ENCODE data around the gene MTA3. TPM values are rescaled to one million over a fixed set of nuclear protein-coding genes. Genes with fewer than 3 reads are reported as not detected.

MTA3 gene
- polyA plus RNA-seq, 3 donors: 2.0 to 4.5 (median 2.2) TPM

DNA sequence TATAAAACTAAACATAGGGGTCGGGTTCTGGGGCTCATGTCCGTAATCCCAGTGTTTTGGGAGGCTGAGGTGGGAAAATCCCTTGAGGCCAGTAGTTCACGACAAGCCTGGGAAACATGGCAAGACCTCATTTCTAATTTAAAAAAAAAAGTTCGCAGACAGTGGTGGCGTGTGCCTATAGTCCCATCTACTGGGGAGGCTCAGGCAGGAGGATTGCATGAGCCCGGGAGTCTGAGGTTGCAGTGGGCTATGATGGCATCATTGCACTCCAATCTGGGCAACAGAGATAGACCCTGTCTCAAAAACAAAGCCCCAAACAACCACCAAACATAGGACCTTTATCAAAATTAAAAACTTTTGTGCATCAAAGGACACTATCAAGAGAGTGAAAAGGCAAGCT lies 233.7 kb downstream of the MTA3 start:
- Histone ChIP-seq H3K79me2 (ENCODE audit: insufficient read depth, low read length) (peaks cover 7% of the 10 kb centered on the region), H4K20me1 (ENCODE audit: insufficient read depth, low read length) (peaks cover 8% of the 10 kb centered on the region), H3K9me3 (replicated peaks in 1 of 2; ENCODE audit: control insufficient read depth in 1 of 2, insufficient read depth in 1 of 2, low read length in 2 of 2) (no peaks in the 10 kb centered on the region), H3K27me3 (ENCODE audit: control insufficient read depth in 2 of 2, insufficient read depth in 2 of 2, low read length in 2 of 2) (no peaks in the 10 kb centered on the region), H2AFZ (ENCODE audit: insufficient read depth, low read depth, low read length, poor library complexity, severe bottlenecking) (no peak overlapping the region), H3K27ac (ENCODE audit: low read depth in 1 of 2, low read length in 2 of 2) (no peak overlapping the region), H3K4me1 (ENCODE audit: control insufficient read depth in 1 of 2, insufficient read depth in 2 of 2, low read length in 2 of 2) (peaks cover 34 to 47% of the 10 kb centered on the region in 2 donors), H3K36me3 (replicated peaks in 1 of 2; ENCODE audit: control insufficient read depth in 1 of 2, insufficient read depth in 2 of 2, low read length in 2 of 2) (peaks cover 0 to 14% of the 10 kb centered on the region in 2 donors), H3K4me2 (replicated peaks; ENCODE audit: extremely low read depth, low read length, poor library complexity, severe bottlenecking) (no peak overlapping the region), H3K4me3 (replicated peaks in 1 of 3; ENCODE audit: low read depth in 2 of 3, low read length in 3 of 3) (no peak overlapping the region), H3K9ac (ENCODE audit: insufficient read depth, low read length, poor library complexity, severe bottlenecking) (no peak overlapping the region)
- H3K4me1 Mint-ChIP-seq: peaks cover 44% of the 10 kb centered on the region
- peaks cover 0 to 6% (median 0%) of the 10 kb centered on the region in 3 donors for H3K27me3 Mint-ChIP-seq (ENCODE audit: low read depth in 3 of 3)
- DNase-seq: no peak
- intact Hi-C loops (cut with micrococcal nuclease): loop anchor here (5.0 kb wide), 2 partner anchors 40 to 45 kb away; partner anchors contain the start of gene OXER1 (in 1 of the 2)
- peak overlapping the region in 1 of 7 donors; percentile 70 for H3K27ac Mint-ChIP-seq
- peaks cover 23 to 30% of the 10 kb centered on the region in 2 donors for H3K36me3 Mint-ChIP-seq
- peaks cover 0 to 5% (median 0%) of the 10 kb centered on the region in 7 donors for H3K9me3 Mint-ChIP-seq
- H3K4me3 Mint-ChIP-seq: no peak overlapping the region
- WGBS (ENCODE audit: insufficient coverage): 100% methylated on average over 2 of the region's 6 CpGs
- TF ChIP-seq, protein P1, sequence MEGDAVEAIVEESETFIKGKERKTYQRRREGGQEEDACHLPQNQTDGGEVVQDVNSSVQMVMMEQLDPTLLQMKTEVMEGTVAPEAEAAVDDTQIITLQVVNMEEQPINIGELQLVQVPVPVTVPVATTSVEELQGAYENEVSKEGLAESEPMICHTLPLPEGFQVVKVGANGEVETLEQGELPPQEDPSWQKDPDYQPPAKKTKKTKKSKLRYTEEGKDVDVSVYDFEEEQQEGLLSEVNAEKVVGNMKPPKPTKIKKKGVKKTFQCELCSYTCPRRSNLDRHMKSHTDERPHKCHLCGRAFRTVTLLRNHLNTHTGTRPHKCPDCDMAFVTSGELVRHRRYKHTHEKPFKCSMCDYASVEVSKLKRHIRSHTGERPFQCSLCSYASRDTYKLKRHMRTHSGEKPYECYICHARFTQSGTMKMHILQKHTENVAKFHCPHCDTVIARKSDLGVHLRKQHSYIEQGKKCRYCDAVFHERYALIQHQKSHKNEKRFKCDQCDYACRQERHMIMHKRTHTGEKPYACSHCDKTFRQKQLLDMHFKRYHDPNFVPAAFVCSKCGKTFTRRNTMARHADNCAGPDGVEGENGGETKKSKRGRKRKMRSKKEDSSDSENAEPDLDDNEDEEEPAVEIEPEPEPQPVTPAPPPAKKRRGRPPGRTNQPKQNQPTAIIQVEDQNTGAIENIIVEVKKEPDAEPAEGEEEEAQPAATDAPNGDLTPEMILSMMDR (IDR thresholded peaks at IDR 0.05): no peak

DNA sequence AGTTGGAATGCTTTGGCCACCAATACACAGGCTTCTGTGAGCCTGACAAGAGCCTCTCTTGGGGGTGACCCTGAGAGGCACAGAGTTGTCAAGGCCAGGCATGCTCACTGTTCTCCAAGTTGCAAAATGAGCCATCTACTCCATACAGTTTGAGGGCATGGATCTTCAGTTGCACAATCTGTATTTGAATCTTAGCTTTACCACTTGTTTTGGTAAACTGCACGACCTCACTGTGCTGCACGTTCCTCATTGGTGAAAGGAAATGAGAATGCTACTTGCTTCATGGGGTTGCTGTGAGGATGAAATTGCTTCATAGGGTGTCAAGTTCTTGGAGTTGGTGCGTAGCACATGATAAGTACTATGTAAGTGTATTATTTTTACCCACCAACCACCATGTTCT lies 235.9 kb downstream of the MTA3 start:
- peak overlapping the region in 1 of 2 donors; percentile 18 for H3K4me3 Mint-ChIP-seq
- 0% methylated on average over 2 of the region's 3 CpGs for WGBS (ENCODE audit: insufficient coverage)

More for the DNA sequence above, 235.9 kb downstream of the MTA3 start:
- TF ChIP-seq, protein P1 (IDR thresholded peaks at IDR 0.05): no peak
- Histone ChIP-seq H2AFZ (ENCODE audit: insufficient read depth, low read depth, low read length, poor library complexity, severe bottlenecking) (peak overlapping the region; percentile 41), H4K20me1 (ENCODE audit: insufficient read depth, low read length) (peaks cover 8% of the 10 kb centered on the region), H3K9me3 (replicated peaks in 1 of 2; ENCODE audit: control insufficient read depth in 1 of 2, insufficient read depth in 1 of 2, low read length in 2 of 2) (no peaks in the 10 kb centered on the region), H3K4me3 (replicated peaks in 1 of 3; ENCODE audit: low read depth in 2 of 3, low read length in 3 of 3) (no peak overlapping the region), H3K27me3 (ENCODE audit: control insufficient read depth in 2 of 2, insufficient read depth in 2 of 2, low read length in 2 of 2) (no peaks in the 10 kb centered on the region), H3K27ac (ENCODE audit: low read depth in 1 of 2, low read length in 2 of 2) (peak overlapping the region; percentile 83 to 90), H3K4me2 (replicated peaks; ENCODE audit: extremely low read depth, low read length, poor library complexity, severe bottlenecking) (no peak overlapping the region), H3K9ac (ENCODE audit: insufficient read depth, low read length, poor library complexity, severe bottlenecking) (no peak overlapping the region), H3K79me2 (ENCODE audit: insufficient read depth, low read length) (peaks cover 4% of the 10 kb centered on the region), H3K36me3 (replicated peaks in 1 of 2; ENCODE audit: control insufficient read depth in 1 of 2, insufficient read depth in 2 of 2, low read length in 2 of 2) (peaks cover 0 to 9% of the 10 kb centered on the region in 2 donors), H3K4me1 (ENCODE audit: control insufficient read depth in 1 of 2, insufficient read depth in 2 of 2, low read length in 2 of 2) (peaks cover 39 to 53% of the 10 kb centered on the region in 2 donors)
- H3K27ac Mint-ChIP-seq: peak overlapping the region; percentile 92 to 99 (median 97)
- intact Hi-C loops (cut with micrococcal nuclease): loop anchor here (5.0 kb wide), 2 partner anchors 42 to 47 kb away; partner anchors contain the start of gene OXER1 (in 1 of the 2)
- H3K36me3 Mint-ChIP-seq: peaks cover 15 to 17% of the 10 kb centered on the region in 2 donors
- peaks cover 53% of the 10 kb centered on the region for H3K4me1 Mint-ChIP-seq
- DNase-seq: peak; percentile 86 to 88 (median 88)
- peaks cover 0 to 7% (median 0%) of the 10 kb centered on the region in 7 donors for H3K9me3 Mint-ChIP-seq
- H3K27me3 Mint-ChIP-seq (ENCODE audit: low read depth in 3 of 3): peaks cover 1 to 10% (median 5%) of the 10 kb centered on the region in 3 donors
